Stomach smooth muscle (tissue), 2 donors: Measurements from ENCODE around the gene FAM186B.
A peak's percentile ranks its signal among the peaks of the same experiment; 100 is the strongest.
"Not testable (repeated sequence)": the region's sequence is repeated elsewhere in the genome, so short reads cannot be mapped to it uniquely, and the experiment has no call there.

Source experiments
- H3K27ac ChIP-seq: one replicate; pipeline ENCODE4 v1.7.0; 2013; ENCODE audit warnings: mild to moderate bottlenecking, low read length, inconsistent platforms
- H3K27me3 ChIP-seq, 2 donors: one replicate each; pipeline ENCODE4 v1.7.0; 2013; ENCODE audit warnings: low read length in 2 of 2; ENCODE audit not compliant: insufficient read depth in 2 of 2, control insufficient read depth in 1 of 2
- H3K36me3 ChIP-seq, 2 donors: one replicate each; pipeline ENCODE4 v1.7.0; 2013; ENCODE audit warnings: low read length in 2 of 2; ENCODE audit not compliant: control insufficient read depth in 2 of 2, insufficient read depth in 2 of 2
- H3K4me1 ChIP-seq: one replicate; pipeline ENCODE4 v1.7.0; 2013; ENCODE audit warnings: low read length; ENCODE audit not compliant: control insufficient read depth, insufficient read depth
- H3K4me3 ChIP-seq, 2 donors: one replicate each; pipeline ENCODE4 v1.7.0; 2013; ENCODE audit warnings: low read length in 2 of 2
- H3K9ac ChIP-seq, 2 donors: one replicate each; pipeline ENCODE4 v1.7.0; 2013; ENCODE audit warnings: low read length in 2 of 2, mild to moderate bottlenecking in 1 of 2
- H3K9me3 ChIP-seq, 2 donors: one replicate each; pipeline ENCODE4 v1.7.0; 2013; ENCODE audit warnings: low read length in 2 of 2; ENCODE audit not compliant: control insufficient read depth in 2 of 2
- donor health status: healthy.
- donor health status: Pancreatic carcinoma.

FAM186B gene

GRCh38 chr12:49605539-49605938, at the start of gene FAM186B:
FAM186B (minus strand) TSS chr12:49605639; CDS start chr12:49605477, 162 bp downstream.
- not testable (repeated sequence) for H3K27ac ChIP-seq, H3K9ac ChIP-seq, H3K4me1 ChIP-seq, H3K27me3 ChIP-seq, H3K36me3 ChIP-seq, H3K9me3 ChIP-seq, H3K4me3 ChIP-seq

- Histone ChIP-seq H3K9me3 (no peaks in the 10 kb centered on the region), H3K36me3 (peaks cover 24 to 43% of the 10 kb centered on the region in 2 donors), H3K9ac (no peak overlapping the region), H3K27me3 (no peaks in the 10 kb centered on the region), H3K4me1 (peaks cover 3% of the 10 kb centered on the region), H3K4me3 (no peak overlapping the region), H3K27ac (no peak overlapping the region)
These were observed 49.3 kb upstream of the FAM186B start for GRCh38 chr12:49654715-49655114.

- H3K9me3 ChIP-seq: no peaks in the 10 kb centered on the region
- peaks cover 10% of the 10 kb centered on the region for H3K4me1 ChIP-seq
- no peak overlapping the region for H3K4me3 ChIP-seq
- H3K36me3 ChIP-seq: peaks cover 25 to 51% of the 10 kb centered on the region in 2 donors
- no peak overlapping the region for H3K9ac ChIP-seq
- H3K27ac ChIP-seq: no peak overlapping the region
- no peaks in the 10 kb centered on the region for H3K27me3 ChIP-seq
These were observed 47.6 kb upstream of the FAM186B start for GRCh38 chr12:49652921-49653520.

GRCh38 chr12:49651855-49652254, 46.4 kb upstream of the FAM186B start:
- Histone ChIP-seq H3K27me3 (no peaks in the 10 kb centered on the region), H3K9me3 (no peaks in the 10 kb centered on the region), H3K36me3 (peaks cover 25 to 45% of the 10 kb centered on the region in 2 donors), H3K9ac (no peak overlapping the region), H3K27ac (no peak overlapping the region), H3K4me3 (no peak overlapping the region), H3K4me1 (peaks cover 16% of the 10 kb centered on the region)

- H3K27ac ChIP-seq: no peak overlapping the region
- H3K9ac ChIP-seq: no peak overlapping the region
- peaks cover 27 to 53% of the 10 kb centered on the region in 2 donors for H3K36me3 ChIP-seq
These were observed 44.5 kb upstream of the FAM186B start for GRCh38 chr12:49649892-49650291.

GRCh38 chr12:49649445-49649844, 44.0 kb upstream of the FAM186B start:
- no peaks in the 10 kb centered on the region for H3K27me3 ChIP-seq
- H3K36me3 ChIP-seq: peaks cover 27 to 52% of the 10 kb centered on the region in 2 donors
- H3K4me3 ChIP-seq: no peak overlapping the region
- H3K27ac ChIP-seq: no peak overlapping the region
- H3K4me1 ChIP-seq: peaks cover 26% of the 10 kb centered on the region
- no peak overlapping the region for H3K9ac ChIP-seq
- H3K9me3 ChIP-seq: no peaks in the 10 kb centered on the region

More at GRCh38 chr12:49649892-49650291, 44.5 kb upstream of the FAM186B start:
- no peak overlapping the region for H3K4me3 ChIP-seq
- no peaks in the 10 kb centered on the region for H3K27me3 ChIP-seq
- no peaks in the 10 kb centered on the region for H3K9me3 ChIP-seq
- H3K4me1 ChIP-seq: peaks cover 22% of the 10 kb centered on the region

- H3K27me3 ChIP-seq: no peaks in the 10 kb centered on the region
- peaks cover 33 to 51% of the 10 kb centered on the region in 2 donors for H3K36me3 ChIP-seq
- H3K9ac ChIP-seq: no peak overlapping the region
- H3K4me1 ChIP-seq: peaks cover 29% of the 10 kb centered on the region
- H3K27ac ChIP-seq: no peak overlapping the region
- no peaks in the 10 kb centered on the region for H3K9me3 ChIP-seq
- no peak overlapping the region for H3K4me3 ChIP-seq
These were observed 43.2 kb upstream of the FAM186B start for GRCh38 chr12:49648712-49649003.

- H3K27me3 ChIP-seq: no peaks in the 10 kb centered on the region
- no peak overlapping the region for H3K4me3 ChIP-seq
- H3K27ac ChIP-seq: peak overlapping the region; percentile 31
- H3K9ac ChIP-seq: no peak overlapping the region
- H3K4me1 ChIP-seq: peaks cover 29% of the 10 kb centered on the region
- H3K9me3 ChIP-seq: no peaks in the 10 kb centered on the region
- H3K36me3 ChIP-seq: peaks cover 30 to 47% of the 10 kb centered on the region in 2 donors
These were observed 42.6 kb upstream of the FAM186B start for GRCh38 chr12:49647827-49648711.

GRCh38 chr12:49646871-49647654, 41.6 kb upstream of the FAM186B start:
- H3K27me3 ChIP-seq: no peaks in the 10 kb centered on the region
- peak overlapping the region; percentile 31 for H3K27ac ChIP-seq
- no peaks in the 10 kb centered on the region for H3K9me3 ChIP-seq
- peaks cover 26 to 50% of the 10 kb centered on the region in 2 donors for H3K36me3 ChIP-seq
- H3K4me1 ChIP-seq: peaks cover 29% of the 10 kb centered on the region
- H3K9ac ChIP-seq: no peak overlapping the region
- H3K4me3 ChIP-seq: no peak overlapping the region

GRCh38 chr12:49646331-49646830, 40.9 kb upstream of the FAM186B start:
- Histone ChIP-seq H3K27me3 (no peaks in the 10 kb centered on the region), H3K4me3 (no peak overlapping the region), H3K9me3 (no peaks in the 10 kb centered on the region), H3K27ac (no peak overlapping the region), H3K9ac (no peak overlapping the region), H3K36me3 (peaks cover 21 to 56% of the 10 kb centered on the region in 2 donors), H3K4me1 (peaks cover 29% of the 10 kb centered on the region)
